Thoracic aorta (tissue), 2 donors: ENCODE results near the gene MVB12B. TPM values are rescaled to one million over a fixed set of nuclear protein-coding genes. Genes with fewer than 3 reads are reported as not detected.

ENCODE experiments used
- ATAC-seq: fragments of 150-250 bp; one replicate; pipeline ENCODE4 v1.8.0; 2017; ENCODE audit warnings: low read depth; ENCODE audit not compliant: insufficient number of reproducible peaks, low FRiP score
- DNase-seq: peaks from one replicate; pipeline ENCODE4 v3.0.0-alpha.2; 2020; ENCODE audit warnings: low spot score
- H3K27ac ChIP-seq, 2 donors: fragments of 200-600 bp; sonication (generic); 1 replicate in 1 of 2; 2 replicates in 1 of 2; pipeline ENCODE4 v1.5.1; 2016; ENCODE audit warnings: mild to moderate bottlenecking in 2 of 2, moderate library complexity in 2 of 2
- H3K27me3 ChIP-seq: fragments of 200-600 bp; sonication (generic); replicated peaks from 2 replicates; pipeline ENCODE4 v1.6.0; 2016; ENCODE audit warnings: mild to moderate bottlenecking; ENCODE audit not compliant: insufficient read depth
- H3K36me3 ChIP-seq: fragments of 200-600 bp; sonication (generic); one replicate; pipeline ENCODE4 v1.5.1; 2016
- H3K4me1 ChIP-seq, 2 donors: fragments of 200-600 bp; sonication (generic); 1 replicate in 1 of 2; 2 replicates in 1 of 2; pipeline versions ENCODE4 v1.5.1 to v1.6.0; 2016; ENCODE audit warnings: low read depth in 2 of 2, mild to moderate bottlenecking in 1 of 2; ENCODE audit not compliant: control insufficient read depth in 1 of 2
- H3K4me3 ChIP-seq: fragments of 200-600 bp; sonication (generic); 2 replicates; pipeline ENCODE4 v1.5.1; 2016; ENCODE audit warnings: mild to moderate bottlenecking
- H3K9me3 ChIP-seq: fragments of 200-600 bp; sonication (generic); 2 replicates; pipeline ENCODE4 v1.5.1; 2016
- total RNA-seq, 2 donors: library from RNA; depleted of rRNA; stranded (reverse); fragments of >200 nt; gene quantifications; one replicate each; pipeline versions ENCODE4 v1.1.0 to v1.2.3, GENCODE V29; 2016
- TF ChIP-seq, protein P1 (sequence below): fragments of 200-600 bp; sonication (generic); IDR thresholded peaks from one replicate; pipeline ENCODE4 v1.5.1; 2019; ENCODE audit warnings: antibody characterized with exemption

Gene MVB12B
- total RNA-seq, 2 donors from 2014 or later: 18.4 to 21.7 TPM

DNA sequence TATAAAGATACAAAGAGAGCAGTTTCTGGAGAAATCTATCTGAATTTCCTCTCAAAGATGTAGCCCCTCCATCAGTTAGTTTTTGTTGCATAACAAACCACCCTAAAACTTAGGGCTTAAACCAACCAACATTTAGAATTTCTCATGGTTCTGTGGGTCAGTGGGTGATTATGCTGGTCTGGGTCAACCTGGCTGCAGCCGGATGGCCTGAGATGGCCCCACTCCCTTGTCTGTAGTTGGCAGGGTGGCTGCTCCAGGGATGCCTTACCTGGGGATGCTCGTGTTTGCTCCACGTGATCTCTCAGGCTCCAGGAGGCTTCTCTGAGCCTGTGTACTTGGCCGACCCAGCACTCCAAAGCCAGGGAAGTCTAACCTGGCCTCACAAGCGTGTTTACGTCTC lies 139.3 kb downstream of the MVB12B start:
- Histone ChIP-seq H3K27ac (no peak overlapping the region), H3K9me3 (no peaks in the 10 kb centered on the region), H3K4me3 (no peak overlapping the region), H3K4me1 (no peaks in the 10 kb centered on the region), H3K27me3 (no peaks in the 10 kb centered on the region), H3K36me3 (no peaks in the 10 kb centered on the region)
- DNase-seq: no peak
- TF ChIP-seq, protein P1, sequence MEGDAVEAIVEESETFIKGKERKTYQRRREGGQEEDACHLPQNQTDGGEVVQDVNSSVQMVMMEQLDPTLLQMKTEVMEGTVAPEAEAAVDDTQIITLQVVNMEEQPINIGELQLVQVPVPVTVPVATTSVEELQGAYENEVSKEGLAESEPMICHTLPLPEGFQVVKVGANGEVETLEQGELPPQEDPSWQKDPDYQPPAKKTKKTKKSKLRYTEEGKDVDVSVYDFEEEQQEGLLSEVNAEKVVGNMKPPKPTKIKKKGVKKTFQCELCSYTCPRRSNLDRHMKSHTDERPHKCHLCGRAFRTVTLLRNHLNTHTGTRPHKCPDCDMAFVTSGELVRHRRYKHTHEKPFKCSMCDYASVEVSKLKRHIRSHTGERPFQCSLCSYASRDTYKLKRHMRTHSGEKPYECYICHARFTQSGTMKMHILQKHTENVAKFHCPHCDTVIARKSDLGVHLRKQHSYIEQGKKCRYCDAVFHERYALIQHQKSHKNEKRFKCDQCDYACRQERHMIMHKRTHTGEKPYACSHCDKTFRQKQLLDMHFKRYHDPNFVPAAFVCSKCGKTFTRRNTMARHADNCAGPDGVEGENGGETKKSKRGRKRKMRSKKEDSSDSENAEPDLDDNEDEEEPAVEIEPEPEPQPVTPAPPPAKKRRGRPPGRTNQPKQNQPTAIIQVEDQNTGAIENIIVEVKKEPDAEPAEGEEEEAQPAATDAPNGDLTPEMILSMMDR: no peak
- ATAC-seq: no peak

DNA sequence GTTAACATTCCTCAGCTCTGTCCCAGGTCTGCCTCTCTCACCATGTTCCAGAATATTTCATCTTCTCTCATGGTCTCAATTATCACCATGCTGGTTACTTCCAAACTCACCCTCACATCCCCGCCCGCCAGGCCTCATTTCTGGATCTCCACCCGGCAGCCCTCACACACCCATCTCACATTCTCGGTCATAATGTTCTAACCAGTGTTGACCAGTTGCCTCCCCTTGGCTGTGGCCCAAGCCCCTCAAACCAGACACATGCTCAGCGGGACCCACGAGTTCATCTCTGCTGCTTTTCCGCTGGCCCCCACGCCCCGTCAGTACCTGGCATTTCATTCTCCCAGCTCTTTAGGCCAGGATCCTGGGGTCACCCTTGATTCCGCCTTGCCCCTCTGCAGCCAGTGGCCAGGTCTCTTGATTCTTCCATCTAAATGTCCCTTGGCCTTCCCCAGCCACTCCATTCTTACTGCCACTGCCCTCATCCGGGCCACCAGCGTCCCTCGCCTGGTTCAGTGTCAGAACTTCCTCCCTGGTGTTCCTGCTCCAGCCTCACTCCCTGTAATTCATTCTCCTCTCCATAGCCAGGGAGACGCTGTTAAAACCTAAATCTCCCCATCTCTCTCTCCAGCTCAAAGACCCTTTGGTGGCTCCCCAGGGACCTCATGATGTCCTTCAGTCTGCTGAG lies 141.7 kb downstream of the MVB12B start:
- H3K9me3 ChIP-seq: no peaks in the 10 kb centered on the region
- no peak overlapping the region for H3K4me3 ChIP-seq
- TF ChIP-seq, protein P1: no peak
- H3K4me1 ChIP-seq: no peaks in the 10 kb centered on the region
- H3K27me3 ChIP-seq: no peaks in the 10 kb centered on the region
- ATAC-seq (no peak), DNase-seq (no peak)
- no peak overlapping the region for H3K27ac ChIP-seq
- no peaks in the 10 kb centered on the region for H3K36me3 ChIP-seq

DNA sequence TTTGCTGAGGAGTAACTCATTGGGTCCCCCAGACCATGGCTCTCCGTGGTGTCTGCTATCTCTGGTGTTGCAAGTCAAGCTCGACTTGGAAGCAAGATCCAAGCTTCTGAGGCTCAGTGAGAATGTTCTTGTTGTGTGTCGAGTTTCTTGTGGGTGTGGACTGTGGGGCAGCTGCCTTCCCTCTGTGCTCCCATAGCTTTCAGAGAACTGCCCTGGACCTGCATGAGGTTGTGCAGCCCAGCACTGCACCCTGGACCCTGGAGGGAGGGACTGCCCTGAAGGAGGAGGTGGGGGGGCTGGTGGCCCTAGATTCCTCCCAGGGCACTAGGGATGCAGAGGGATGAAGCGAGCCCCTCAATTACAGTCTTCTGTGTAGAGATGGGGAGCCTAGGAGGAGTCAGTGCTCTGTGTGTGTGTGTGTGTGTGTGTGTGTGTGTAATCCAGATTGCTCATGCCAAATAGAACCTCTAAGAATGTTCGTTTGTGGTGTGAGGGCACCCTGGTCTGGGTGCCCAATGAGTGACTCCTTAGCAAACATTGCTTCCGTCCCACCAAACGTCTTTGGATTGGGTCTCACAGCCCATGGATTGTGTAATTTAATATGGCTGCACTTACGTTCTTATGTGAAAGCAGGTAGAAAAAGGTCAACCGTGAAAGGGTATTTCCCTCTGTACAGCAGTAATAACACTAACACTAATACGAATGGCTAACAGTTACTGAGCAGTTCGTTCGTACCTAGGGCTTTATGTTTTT lies 143.8 kb downstream of the MVB12B start:
- Histone ChIP-seq H3K4me1 (peaks cover 3 to 7% of the 10 kb centered on the region in 2 donors), H3K9me3 (no peaks in the 10 kb centered on the region), H3K27me3 (no peaks in the 10 kb centered on the region), H3K27ac (no peak overlapping the region), H3K4me3 (no peak overlapping the region), H3K36me3 (no peaks in the 10 kb centered on the region)
- DNase-seq: no peak
- TF ChIP-seq, protein P1: no peak
- ATAC-seq: no peak

DNA sequence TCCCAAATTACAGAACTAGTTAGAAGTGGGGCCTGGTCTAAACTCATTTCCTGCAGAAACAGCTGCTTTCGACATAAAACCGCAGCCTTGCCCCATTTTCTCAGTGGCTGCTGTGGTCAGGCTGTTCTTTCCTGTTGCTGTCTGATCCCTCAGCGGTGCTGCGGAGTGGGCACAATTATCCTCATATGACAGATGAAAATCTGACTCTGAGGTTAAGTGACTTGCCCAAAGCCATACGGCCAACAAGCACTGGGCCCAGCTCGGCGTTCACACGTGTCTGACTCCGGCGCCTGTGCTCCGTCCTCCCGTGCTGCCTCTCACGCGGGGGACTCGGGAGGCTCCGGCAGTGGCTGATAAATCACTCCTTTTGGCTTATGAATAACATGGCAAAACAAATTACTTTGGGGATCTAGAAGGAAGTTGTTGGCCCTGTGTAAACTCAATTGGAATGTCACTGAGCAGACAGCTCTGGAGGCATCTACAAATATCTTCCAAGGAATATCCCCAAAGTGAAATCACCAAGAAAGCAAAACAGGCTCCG lies 144.5 kb downstream of the MVB12B start:
- TF ChIP-seq, protein P1: no peak
- no peak overlapping the region for H3K27ac ChIP-seq
- no peaks in the 10 kb centered on the region for H3K36me3 ChIP-seq
- no peaks in the 10 kb centered on the region for H3K9me3 ChIP-seq
- H3K27me3 ChIP-seq: no peaks in the 10 kb centered on the region
- peaks cover 3 to 7% of the 10 kb centered on the region in 2 donors for H3K4me1 ChIP-seq
- H3K4me3 ChIP-seq: no peak overlapping the region
- DNase-seq (peak; percentile 26), ATAC-seq (no peak)

DNA sequence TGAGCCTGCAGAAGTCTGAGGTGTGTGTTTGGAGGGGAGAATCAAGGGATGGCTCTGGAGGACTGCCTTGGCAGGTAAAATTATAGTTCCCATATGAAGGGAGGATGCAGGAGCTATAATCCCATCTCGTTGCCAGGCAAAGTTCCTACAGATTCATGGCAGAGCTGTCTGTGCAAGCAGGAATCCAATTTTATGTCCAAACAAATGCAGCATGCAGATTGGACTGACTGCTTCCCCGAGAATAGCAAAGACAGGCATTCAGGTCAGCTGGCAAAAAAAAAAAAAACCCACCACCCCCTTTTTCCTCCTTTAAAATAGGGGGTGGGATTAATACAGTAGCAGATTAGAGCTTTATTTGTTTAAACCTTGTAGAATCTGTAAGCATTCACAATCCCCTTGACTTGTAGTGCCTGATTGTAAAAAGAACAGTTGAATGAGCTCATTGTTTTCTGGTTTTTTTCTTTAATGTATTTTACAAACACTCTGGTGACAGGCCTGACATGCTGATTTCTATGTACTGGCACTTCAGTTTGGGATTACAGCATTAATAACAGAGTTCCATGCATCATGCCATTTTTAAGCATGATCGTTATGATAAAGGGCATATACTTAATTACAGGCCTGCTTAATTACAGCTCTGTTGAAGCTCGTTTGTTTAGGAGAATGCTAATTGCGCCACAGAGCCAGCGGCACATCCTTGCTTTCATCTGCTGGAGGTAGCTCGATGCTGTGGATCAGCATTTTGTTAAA lies 145.7 kb downstream of the MVB12B start:
- Histone ChIP-seq H3K4me1 (peaks cover 3 to 7% of the 10 kb centered on the region in 2 donors), H3K36me3 (no peaks in the 10 kb centered on the region), H3K27ac (no peak overlapping the region), H3K9me3 (no peaks in the 10 kb centered on the region), H3K4me3 (no peak overlapping the region), H3K27me3 (no peaks in the 10 kb centered on the region)
- TF ChIP-seq, protein P1: no peak
- DNase-seq (no peak), ATAC-seq (no peak)
